Right ventricle myocardium inferior (tissue), 1 donor: ENCODE data around the gene FAM184B. TPM values are rescaled to one million over a fixed set of nuclear protein-coding genes. Genes with fewer than 3 reads are reported as not detected.
A peak's percentile ranks its signal among the peaks of the same experiment; 100 is the strongest.

Experiments used
- ATAC-seq: fragments of 200-7000 bp; cut with Tn5 transposase; one replicate; pipeline ENCODE4 v1.9.1; 2020; ENCODE audit warnings: mild to moderate bottlenecking, moderate library complexity
- DNase-seq: peaks from one replicate; pipeline ENCODE4 v3.0.0; 2021; ENCODE audit errors: missing footprints
- intact Hi-C: fragments of 100-400 bp; cut with DNase I; formaldehyde crosslinking; loops from one replicate; pipeline ENCODE4 v1.11.0; 2022
- long read RNA-seq: library from polyadenylated mRNA; unstranded; transcript quantifications from one replicate; pipeline ENCODE4 v2.0.0, GENCODE V29; 2021
- total RNA-seq: library from RNA; stranded (reverse); fragmentation: NEBNext Ultra II Directional; extraction: Animal tissue kit (Norgen Biotek cat#: 25700); gene quantifications from one replicate; pipeline ENCODE4 v1.2.1, GENCODE V29; 2021
- donor health status: DM: no; HTN: yes; CAD: no; lungs with severe emphysema.

Gene FAM184B
- not detected for total RNA-seq
- long read RNA-seq, partial matches to known transcripts: 0 of 1 reads
- long read RNA-seq, other reads (novel, unspliced or antisense): 1 of 1 reads

- intact Hi-C loops: no loop called here
- no peak for DNase-seq
Measured at GRCh38 chr4:17781300-17782287, at the start of gene FAM184B. Gene FAM184B (minus strand): TSS chr4:17781621. CDS start chr4:17781299, 322 bp downstream.

GRCh38 chr4:17823871-17824669 is 42.6 kb upstream of the FAM184B start:
- intact Hi-C loops: no loop called here
- no peak for DNase-seq
- no peak for ATAC-seq

More at GRCh38 chr4:17781300-17782287, at the start of gene FAM184B:
- no peak for ATAC-seq

GRCh38 chr4:17817027-17817426 is 35.6 kb upstream of the FAM184B start:
- intact Hi-C loops: loop anchor here (5.0 kb wide), 1 partner anchor 775 kb away; no protein-coding TSS in a partner anchor
- ATAC-seq (no peak), DNase-seq (no peak)

- no peak for ATAC-seq
- intact Hi-C loops: loop anchor here (5.0 kb wide), 1 partner anchor 776 kb away; no protein-coding TSS in a partner anchor
- no peak for DNase-seq
Measured at GRCh38 chr4:17816142-17816541, 34.7 kb upstream of the FAM184B start.

GRCh38 chr4:17814140-17814539 is 32.7 kb upstream of the FAM184B start:
- intact Hi-C loops: loop anchor here (5.0 kb wide), 2 partner anchors 197 to 267 kb away; no protein-coding TSS in a partner anchor
- DNase-seq (no peak), ATAC-seq (no peak)

GRCh38 chr4:17812801-17813200 is 31.4 kb upstream of the FAM184B start:
- intact Hi-C loops: loop anchor here (5.0 kb wide), 2 partner anchors 196 to 266 kb away; no protein-coding TSS in a partner anchor
- DNase-seq (no peak), ATAC-seq (no peak)

- DNase-seq (no peak), ATAC-seq (no peak)
- intact Hi-C loops: loop anchor here (5.0 kb wide), 2 partner anchors 195 to 265 kb away; no protein-coding TSS in a partner anchor
Measured at GRCh38 chr4:17812125-17812524, 30.7 kb upstream of the FAM184B start.

- ATAC-seq (no peak), DNase-seq (no peak)
- intact Hi-C loops: loop anchor here (5.0 kb wide), 2 partner anchors 194 to 264 kb away; no protein-coding TSS in a partner anchor
Measured at GRCh38 chr4:17811078-17811603, 29.7 kb upstream of the FAM184B start.

- intact Hi-C loops: loop anchor here (1.0 to 5.0 kb wide), 4 partner anchors 193 to 263 kb away; partner anchors contain the start of genes LAP3 and LCORL
- ATAC-seq (peak; percentile 100), DNase-seq (peak; percentile 99)
Measured at GRCh38 chr4:17810260-17811077, 29.0 kb upstream of the FAM184B start, which contains the start of the genes DCAF16 and NCAPG. Gene DCAF16 (minus strand): TSS chr4:17810757. CDS start chr4:17804141, 6,616 bp downstream. Gene NCAPG (plus strand): TSS chr4:17810979. CDS start chr4:17811078, 99 bp downstream.

GRCh38 chr4:17809667-17810066 is 28.2 kb upstream of the FAM184B start:
- DNase-seq: no peak
- ATAC-seq: no peak

GRCh38 chr4:17807446-17807845 is 26.0 kb upstream of the FAM184B start:
- intact Hi-C loops: no loop called here
- no peak for DNase-seq
- no peak for ATAC-seq

More at GRCh38 chr4:17809667-17810066, 28.2 kb upstream of the FAM184B start:
- intact Hi-C loops: loop anchor here (1.0 to 5.0 kb wide), 4 partner anchors 192 to 262 kb away; partner anchors contain the start of genes LAP3 and LCORL

- intact Hi-C loops: no loop called here
- ATAC-seq: no peak
- no peak for DNase-seq
Measured at GRCh38 chr4:17805580-17806155, 24.2 kb upstream of the FAM184B start.

- intact Hi-C loops: no loop called here
- no peak for ATAC-seq
- DNase-seq: no peak
Measured at GRCh38 chr4:17797808-17798207, 16.4 kb upstream of the FAM184B start.

- ATAC-seq: no peak
Measured at GRCh38 chr4:17794730-17795129, 13.3 kb upstream of the FAM184B start.

GRCh38 chr4:17788956-17789355 is 7.5 kb upstream of the FAM184B start:
- ATAC-seq (no peak), DNase-seq (no peak)
- intact Hi-C loops: no loop called here

More at GRCh38 chr4:17794730-17795129, 13.3 kb upstream of the FAM184B start:
- intact Hi-C loops: no loop called here
- DNase-seq: no peak

GRCh38 chr4:17787315-17787714 is 5.9 kb upstream of the FAM184B start:
- intact Hi-C loops: no loop called here
- DNase-seq (no peak), ATAC-seq (no peak)

GRCh38 chr4:17786567-17786966 is 5.1 kb upstream of the FAM184B start:
- intact Hi-C loops: no loop called here
- ATAC-seq (no peak), DNase-seq (no peak)
